HTR-8/SVneo (cell line): Measurements from ENCODE around the gene EPHB3.
A peak's percentile ranks its signal among the peaks of the same experiment; 100 is the strongest.

Source experiments
- DNase-seq: peaks from one replicate; pipeline ENCODE4 v3.0.0; 2011; ENCODE audit warnings: low spot score, mixed read lengths; ENCODE audit not compliant: insufficient read length
- FAIRE-seq: peaks from 2 replicates; lab custom pipeline; 2011; peaks lifted over from hg19 to GRCh38; lab: Jason Lieb, UNC

EPHB3 gene

GRCh38 chr3:184594371-184595001 lies 32.9 kb downstream of the EPHB3 start:
- DNase-seq (no peak), FAIRE-seq (no peak)

- FAIRE-seq (no peak), DNase-seq (no peak)
Observed at GRCh38 chr3:184595726-184596125, 34.1 kb downstream of the EPHB3 start.

- FAIRE-seq = no peak
- no peak for DNase-seq
Observed at GRCh38 chr3:184596233-184596632, 34.6 kb downstream of the EPHB3 start.

DNA sequence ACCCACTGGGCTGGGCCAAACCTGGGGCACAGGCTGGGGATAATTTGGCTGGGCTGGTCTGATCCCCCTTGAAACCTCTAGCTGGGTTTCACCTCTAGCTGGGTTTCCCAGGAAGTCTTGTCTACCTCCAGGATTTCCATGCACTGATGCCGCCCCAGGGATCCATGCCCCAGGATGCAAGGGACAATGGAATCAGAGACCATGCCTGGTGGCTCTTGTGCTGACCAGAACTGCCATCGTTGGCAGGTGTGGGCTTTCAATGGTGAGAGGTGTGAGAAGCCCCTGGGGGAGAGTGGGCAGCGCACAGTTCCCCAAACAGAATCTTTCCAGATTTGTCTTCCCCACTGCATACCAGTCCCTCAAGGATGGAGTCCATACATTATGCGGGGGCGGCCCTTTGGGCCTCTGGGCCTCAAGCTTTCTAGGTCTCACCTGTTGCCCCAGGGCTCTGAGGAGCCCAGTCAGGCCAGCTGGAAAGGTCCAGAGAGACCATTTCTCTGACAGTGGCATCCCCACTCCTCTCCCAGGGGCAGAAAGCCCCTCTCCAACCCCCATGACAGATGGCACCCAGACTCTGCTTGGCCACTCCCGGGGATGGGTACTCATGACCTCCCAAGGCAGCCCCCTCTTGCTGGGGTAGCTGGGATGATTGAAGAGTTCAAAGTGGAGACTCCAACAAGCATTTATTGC lies 35.4 kb downstream of the EPHB3 start:
- no peak for FAIRE-seq
- no peak for DNase-seq

GRCh38 chr3:184597829-184598573 lies 36.4 kb downstream of the EPHB3 start:
- DNase-seq (no peak), FAIRE-seq (no peak)

DNA sequence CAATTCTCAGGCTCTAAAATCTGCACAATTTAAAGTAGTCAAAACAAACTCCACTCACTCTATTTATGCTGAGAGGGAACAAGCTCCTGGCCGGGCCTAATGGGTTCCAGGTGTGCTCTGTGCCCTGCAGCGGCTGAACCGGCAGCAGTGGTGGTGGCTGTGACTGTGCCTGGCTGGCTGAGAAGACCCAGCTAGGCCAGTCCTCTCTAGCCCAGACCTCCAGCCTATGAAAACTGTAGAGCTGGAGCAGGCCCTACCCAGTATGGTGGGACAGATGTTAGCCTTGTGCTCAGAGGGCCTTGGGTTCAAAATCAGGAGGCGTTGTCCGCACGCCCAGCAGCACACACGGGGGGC lies 37.0 kb downstream of the EPHB3 start:
- DNase-seq = no peak
- no peak for FAIRE-seq

DNA sequence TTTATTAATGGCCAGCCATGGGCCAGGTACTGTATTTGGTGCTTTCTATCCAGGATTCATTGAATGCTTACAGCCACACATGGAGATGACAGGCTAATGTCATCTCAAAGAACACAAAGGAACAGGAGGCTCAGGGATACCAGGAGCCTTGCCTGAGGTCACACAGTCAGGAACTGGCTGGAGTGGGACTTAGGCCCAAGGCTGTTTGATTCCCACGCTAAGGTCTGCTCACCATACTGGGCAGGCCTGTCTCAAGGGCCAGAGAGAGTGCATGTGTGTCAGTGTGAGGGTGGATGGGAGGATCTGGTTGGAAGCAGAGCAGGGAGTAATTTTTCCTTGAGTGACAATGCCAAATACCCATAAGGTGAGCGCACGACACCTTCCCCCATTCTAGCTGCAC lies 37.6 kb downstream of the EPHB3 start:
- no peak for FAIRE-seq
- no peak for DNase-seq

GRCh38 chr3:184600685-184601377 lies 39.2 kb downstream of the EPHB3 start:
- FAIRE-seq = no peak
- DNase-seq = no peak

DNA sequence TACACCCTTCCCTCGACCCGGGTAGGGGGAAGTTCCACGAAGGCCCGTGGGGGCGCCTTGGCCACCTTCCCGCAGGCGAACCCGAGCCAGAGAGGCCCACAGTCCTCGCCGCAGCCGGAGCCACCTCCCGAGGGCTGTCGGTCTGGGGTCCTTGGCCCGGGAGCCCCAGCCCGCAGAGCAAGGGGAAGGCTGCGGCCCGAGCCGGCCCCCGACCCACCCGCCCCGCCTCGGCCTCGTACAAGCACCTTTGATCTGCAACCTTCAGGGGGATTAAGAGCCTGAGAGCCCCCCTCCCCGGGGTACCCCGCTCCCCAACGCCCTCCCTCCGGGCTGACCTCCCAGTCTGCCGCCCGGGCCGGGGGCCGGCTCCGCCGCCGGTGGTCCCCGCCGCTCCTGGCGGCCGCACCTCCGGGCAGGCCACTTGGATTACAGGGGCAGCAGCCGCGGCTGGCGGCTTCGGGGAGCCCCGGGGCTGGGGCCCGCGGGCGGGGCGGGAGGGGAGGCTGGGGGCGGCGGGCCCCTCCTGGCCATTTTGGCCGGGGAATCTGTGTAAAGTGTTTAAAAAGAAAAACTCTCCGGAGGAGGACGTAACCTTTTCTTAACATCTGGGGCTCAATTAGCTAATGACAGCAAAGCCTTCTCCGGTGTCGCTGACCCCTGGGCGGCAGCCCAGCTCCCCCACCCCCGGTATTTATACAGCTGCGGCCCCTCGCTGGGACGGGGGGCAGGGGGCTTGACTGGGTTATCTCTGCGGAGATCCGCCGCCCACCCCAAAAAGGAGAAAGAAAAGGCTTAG lies 40.2 kb downstream of the EPHB3 start:
- FAIRE-seq (no peak), DNase-seq (no peak)

DNA sequence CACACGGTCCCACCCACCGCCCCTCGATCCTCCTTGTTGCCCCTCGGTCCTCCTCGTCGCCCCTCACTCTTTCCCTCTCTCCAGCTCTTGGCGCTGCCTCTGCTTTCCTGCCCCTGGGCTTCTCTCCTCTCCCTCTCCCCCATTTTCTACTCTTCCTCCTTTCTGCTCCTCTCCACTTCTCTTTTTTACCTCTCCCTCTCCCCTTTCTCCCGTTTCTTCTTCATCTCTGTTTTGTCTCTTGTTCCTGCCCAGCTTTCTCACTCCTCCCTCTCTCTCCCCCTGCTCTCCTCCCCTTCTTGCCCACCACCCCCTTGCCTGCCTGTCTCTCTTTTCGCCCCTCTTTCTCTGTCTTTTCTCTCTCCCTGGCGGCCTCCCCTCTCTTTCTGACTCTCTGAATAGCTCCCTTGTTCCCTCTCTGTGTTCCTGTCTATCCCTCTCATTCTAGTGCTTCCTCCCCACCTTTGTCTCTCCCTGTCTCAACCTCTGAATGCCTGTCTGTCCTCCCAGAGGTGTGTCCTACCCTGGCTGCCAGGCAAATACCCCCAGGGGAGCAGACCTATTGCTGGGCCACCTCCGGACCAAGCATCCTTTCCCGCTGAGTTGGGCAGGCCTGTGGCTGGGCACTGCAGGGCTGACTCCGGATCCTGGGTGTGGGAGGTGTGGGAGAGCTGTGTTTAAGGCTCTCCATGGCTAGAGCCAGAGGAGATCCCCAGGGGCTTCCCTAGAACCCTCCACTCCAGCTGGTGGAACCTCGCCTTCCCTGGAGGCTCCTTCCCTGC lies 41.0 kb downstream of the EPHB3 start:
- FAIRE-seq = no peak
- no peak for DNase-seq

- no peak for FAIRE-seq
Observed at GRCh38 chr3:184603151-184604030, 41.8 kb downstream of the EPHB3 start.

DNA sequence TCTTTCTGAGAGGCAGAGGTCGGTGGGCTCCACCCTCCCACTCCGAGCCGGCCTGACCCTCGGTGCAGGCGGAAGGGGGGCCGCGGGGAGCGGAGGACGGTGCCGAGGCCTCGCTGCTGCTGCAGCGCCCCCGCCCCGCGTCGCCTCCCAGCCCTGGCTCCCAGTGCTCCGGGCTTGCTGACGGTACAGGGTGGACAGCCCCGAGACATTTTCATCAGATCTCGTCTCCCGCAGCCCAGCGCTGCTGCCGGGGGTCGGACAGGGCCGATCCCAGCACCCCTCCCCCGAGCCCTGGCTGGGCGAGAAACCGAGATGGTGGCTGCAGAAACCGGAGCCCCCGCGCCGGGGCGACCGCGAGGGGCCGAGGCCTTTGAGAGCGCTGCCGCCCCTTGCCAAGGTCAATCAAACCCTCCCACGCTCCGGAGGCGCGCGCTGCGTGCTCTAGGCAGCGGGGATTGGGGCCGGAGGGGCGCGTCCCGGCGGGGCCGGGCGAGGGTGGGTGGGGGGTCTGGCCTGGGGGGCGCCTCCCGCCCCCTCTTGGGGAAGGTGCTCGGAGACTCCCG lies 42.5 kb downstream of the EPHB3 start:
- FAIRE-seq (no peak), DNase-seq (no peak)

More at GRCh38 chr3:184603151-184604030, 41.8 kb downstream of the EPHB3 start:
- no peak for DNase-seq

DNA sequence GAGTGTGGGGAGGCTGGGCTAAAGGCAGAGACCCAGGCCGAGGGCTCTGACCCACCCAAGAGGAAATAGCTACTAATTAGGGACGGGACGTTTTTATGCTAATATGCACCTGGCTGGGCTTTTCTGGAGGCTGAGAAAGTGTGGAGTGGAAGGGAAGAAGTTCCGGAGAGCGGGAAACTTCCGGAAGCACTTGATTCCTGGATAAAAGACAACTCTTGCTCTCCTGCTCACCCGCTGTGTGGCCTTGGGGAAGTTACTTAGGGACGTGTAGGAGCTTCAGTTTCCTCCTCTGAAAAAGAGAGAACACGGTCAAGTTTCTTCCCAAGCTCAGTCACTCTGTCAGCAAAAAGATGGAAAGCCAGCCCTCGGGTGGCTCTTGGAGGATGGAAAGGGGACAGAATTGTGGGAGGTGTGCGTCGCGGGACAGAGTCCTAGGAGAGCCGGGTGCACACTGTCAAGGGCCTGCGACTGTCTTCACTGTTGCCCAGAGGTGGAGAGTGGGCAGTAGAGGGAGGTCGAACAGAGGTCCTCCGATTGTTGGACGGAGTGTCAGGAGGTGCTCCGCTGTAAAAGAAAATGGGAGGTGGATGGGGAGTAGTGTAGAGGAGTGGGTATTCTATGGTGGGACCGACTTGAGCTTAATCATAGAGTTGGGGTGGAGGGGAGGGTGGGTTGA lies 43.2 kb downstream of the EPHB3 start:
- DNase-seq (no peak), FAIRE-seq (no peak)

DNA sequence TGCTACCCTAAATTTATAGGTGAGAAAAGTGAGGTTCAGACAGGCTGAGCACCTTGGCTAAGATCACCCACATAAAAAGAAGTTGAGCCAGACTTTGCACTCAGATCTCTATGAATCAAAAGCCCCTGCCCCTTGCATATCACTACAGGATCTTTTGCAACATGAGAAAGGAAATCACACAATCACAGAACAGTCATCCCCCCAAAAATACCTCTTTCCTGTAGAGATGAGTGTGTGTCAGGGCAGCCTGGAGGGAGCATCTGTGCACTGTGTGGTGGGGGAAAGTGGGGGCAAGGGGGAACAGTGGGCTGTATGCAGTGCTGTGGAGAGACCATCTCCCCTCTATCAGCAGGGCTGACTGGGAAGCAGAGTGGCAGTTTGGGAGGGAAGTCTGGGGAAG lies 46.6 kb downstream of the EPHB3 start:
- FAIRE-seq (no peak), DNase-seq (no peak)

- FAIRE-seq (peak; percentile 28), DNase-seq (no peak)
Observed at GRCh38 chr3:184609476-184610244, 48.1 kb downstream of the EPHB3 start.

DNA sequence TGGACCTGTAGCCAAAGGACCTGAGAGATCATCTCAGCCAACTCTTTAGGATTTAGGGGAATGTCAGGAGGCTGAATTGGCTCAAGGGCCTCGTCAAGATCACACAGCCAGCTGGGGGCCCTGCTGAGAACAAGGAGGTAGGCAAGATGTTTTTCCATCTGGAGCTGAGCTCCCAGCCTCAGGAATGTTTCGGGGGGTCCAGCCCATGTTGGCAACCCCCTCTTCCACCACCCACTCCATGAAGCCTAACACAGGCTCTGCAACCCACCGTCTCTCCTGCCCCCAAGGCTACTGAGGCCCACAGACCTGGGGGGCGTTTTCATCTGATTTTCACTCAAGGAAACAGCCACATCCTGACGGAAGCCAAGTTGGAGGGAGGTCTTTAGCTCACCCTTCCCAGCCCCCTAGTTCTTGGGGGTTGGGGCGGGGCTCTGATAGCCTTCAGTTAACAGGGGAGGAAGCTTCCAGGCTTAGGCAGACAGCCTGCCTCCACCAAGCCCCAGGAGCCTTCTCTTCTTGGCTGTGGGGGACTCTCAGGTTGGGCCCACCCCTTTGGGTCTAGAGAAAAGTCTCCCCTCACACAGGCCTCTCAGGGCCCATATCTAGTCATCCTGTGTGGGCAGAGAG lies 48.8 kb downstream of the EPHB3 start:
- no peak for FAIRE-seq
- no peak for DNase-seq
